NCI-H2081 treated with DMSO at 0.1 percent for 48 hours (cell line): ENCODE data around the gene VIPR2.
"Not testable (repeated sequence)": the region's sequence is repeated elsewhere in the genome, so short reads cannot be mapped to it uniquely, and the experiment has no call there.

Experiments
- DNase-seq: peaks from one replicate; lab custom pipeline; 2025; lab: John Stamatoyannopoulos, UW

The VIPR2 gene

GRCh38 chr7:158987691-158988090 is 157.0 kb downstream of the VIPR2 start:
- no peak for DNase-seq

- no peak for DNase-seq
Measured at GRCh38 chr7:158985583-158985982, 159.1 kb downstream of the VIPR2 start.

GRCh38 chr7:158984007-158984406 is 160.7 kb downstream of the VIPR2 start:
- not testable (repeated sequence) for DNase-seq

GRCh38 chr7:158982080-158982479 is 162.6 kb downstream of the VIPR2 start:
- not testable (repeated sequence) for DNase-seq

GRCh38 chr7:158979635-158980351 is 164.9 kb downstream of the VIPR2 start:
- DNase-seq = no peak

GRCh38 chr7:158979023-158979529 is 165.6 kb downstream of the VIPR2 start:
- DNase-seq = no peak
